SK-N-SH (cell line): ENCODE data around the gene SMAD7. TPM values are rescaled to one million over a fixed set of nuclear protein-coding genes. Genes with fewer than 3 reads are reported as not detected.

Experiments used
- CTCF ChIA-PET: fragments of 300-600, 350-600 bp; formaldehyde crosslinking; extraction: SDS; loops from one replicate; lab custom pipeline; 2021; lab: Yijun Ruan, JAX
- POLR2A ChIA-PET: fragments of 350-600 bp; sonication (Branson Sonifier 250); formaldehyde crosslinking; extraction: SDS; loops from one replicate; lab custom pipeline; 2020; ENCODE audit warnings: antibody characterized with exemption, inconsistent platforms; lab: Yijun Ruan, JAX
- DNase-seq: peaks from one replicate; pipeline ENCODE4 v3.0.0; 2012
- H2AFZ ChIP-seq: fragments of 200-600 bp; sonication (generic); 2 replicates; pipeline ENCODE4 v1.8.1; 2016; ENCODE audit warnings: antibody characterized with exemption, mild to moderate bottlenecking, low read depth
- H3F3A ChIP-seq: fragments of 200-600 bp; sonication (generic); replicated peaks from 2 replicates; pipeline ENCODE3; 2016; ENCODE audit warnings: antibody characterized with exemption, mild to moderate bottlenecking; ENCODE audit not compliant: insufficient read depth
- H3K27ac ChIP-seq, 2 experiments: fragments of 200-500 bp in 1 of 2; fragments of 200-600 bp in 1 of 2; sonication (Bioruptor generic) in 1 of 2; sonication (generic), shearing (Covaris generic) in 1 of 2; 2 replicates each; pipeline versions ENCODE4 v1.5.1 to v1.6.1; 2014 to 2016; ENCODE audit warnings: low read depth in 2 of 2, inconsistent platforms in 1 of 2, low read length in 1 of 2, mild to moderate bottlenecking in 1 of 2, mixed read lengths in 1 of 2
- H3K27me3 ChIP-seq: fragments of 200-600 bp; sonication (generic), shearing (Covaris generic); 2 replicates; pipeline ENCODE4 v1.6.1; 2016; ENCODE audit warnings: mixed run types; ENCODE audit not compliant: insufficient read depth
- H3K36me3 ChIP-seq, 2 experiments: fragments of 200-500 bp in 1 of 2; fragments of 200-600 bp in 1 of 2; sonication (Bioruptor generic) in 1 of 2; sonication (generic) in 1 of 2; replicated peaks in 1 of 2; 2 replicates each; pipeline versions ENCODE3 to v1.5.1; 2014 to 2016; ENCODE audit warnings: low read length in 1 of 2, mild to moderate bottlenecking in 1 of 2; ENCODE audit not compliant: insufficient read depth in 2 of 2, control insufficient read depth in 1 of 2
- H3K4me1 ChIP-seq, 2 experiments: fragments of 200-500 bp in 1 of 2; fragments of 200-600 bp in 1 of 2; sonication (Bioruptor generic) in 1 of 2; sonication (generic), shearing (Covaris generic) in 1 of 2; 2 replicates each; pipeline versions ENCODE4 v1.5.1 to v1.6.1; 2014 to 2016; ENCODE audit warnings: low read depth in 1 of 2, low read length in 1 of 2, mixed run types in 1 of 2; ENCODE audit not compliant: insufficient read depth in 2 of 2, control insufficient read depth in 1 of 2
- H3K4me2 ChIP-seq: fragments of 200-600 bp; sonication (generic), shearing (Covaris generic); 2 replicates; pipeline ENCODE4 v1.6.1; 2017; ENCODE audit warnings: mixed run types
- H3K4me3 ChIP-seq, 2 experiments: fragments of 200-500 bp in 1 of 2; fragments of 200-600 bp in 1 of 2; sonication (Bioruptor generic) in 1 of 2; sonication (generic), shearing (Covaris generic) in 1 of 2; 2 replicates each; pipeline versions ENCODE4 v1.5.1 to v1.8.1; 2014 to 2016; ENCODE audit warnings: low read depth in 2 of 2, inconsistent platforms in 1 of 2, low read length in 1 of 2, mild to moderate bottlenecking in 1 of 2, mixed read lengths in 1 of 2, moderate library complexity in 1 of 2
- H3K79me2 ChIP-seq: fragments of 200-600 bp; sonication (generic); 2 replicates; pipeline ENCODE4 v1.8.1; 2017; ENCODE audit warnings: mild to moderate bottlenecking; ENCODE audit not compliant: insufficient read depth
- H3K9ac ChIP-seq: fragments of 200-600 bp; sonication (generic); 2 replicates; pipeline ENCODE4 v1.6.1; 2017; ENCODE audit warnings: mixed run types
- H3K9me2 ChIP-seq: fragments of 200-600 bp; sonication (generic); 2 replicates; pipeline ENCODE4 v1.6.1; 2017; ENCODE audit warnings: mixed run types
- H3K9me3 ChIP-seq: fragments of 200-600 bp; sonication (generic); 2 replicates; pipeline ENCODE4 v1.6.1; 2017; ENCODE audit warnings: mixed run types, mild to moderate bottlenecking, moderate library complexity
- H4K20me1 ChIP-seq: fragments of 200-600 bp; sonication (generic); 2 replicates; pipeline ENCODE4 v1.6.1; 2017; ENCODE audit warnings: mild to moderate bottlenecking, mixed run types; ENCODE audit not compliant: insufficient read depth
- CHD2 ChIP-seq: fragments of 150-350 bp; IDR thresholded peaks from 2 replicates; pipeline ENCODE4 v1.6.1; 2018; ENCODE audit warnings: low read length; ENCODE audit not compliant: partially characterized antibody
- EP300 ChIP-seq, 2 experiments: IDR thresholded peaks; 2 replicates each; pipeline versions ENCODE4 v1.4.0 to v1.6.1; 2012; ENCODE audit warnings: borderline replicate concordance in 1 of 2, low read depth in 1 of 2, low read length in 1 of 2
- EZH2phosphoT487 ChIP-seq: fragments of 200-600 bp; sonication (generic); IDR thresholded peaks from 2 replicates; pipeline ENCODE4 v1.6.1; 2017; ENCODE audit warnings: low read depth, mixed run types, mild to moderate bottlenecking, antibody characterized with exemption, moderate library complexity, borderline replicate concordance
- FOSL2 ChIP-seq: IDR thresholded peaks from 2 replicates; pipeline ENCODE4 v1.4.0; 2012; ENCODE audit warnings: low read depth, mild to moderate bottlenecking, moderate library complexity, borderline replicate concordance
- GATA2 ChIP-seq: sonication (generic); formaldehyde crosslinking; IDR thresholded peaks from 2 replicates; pipeline ENCODE4 v1.5.0; 2020; ENCODE audit warnings: mild to moderate bottlenecking, missing genetic modification reagents
- JUND ChIP-seq: IDR thresholded peaks from 2 replicates; pipeline ENCODE4 v1.4.0; 2012
- MEF2A ChIP-seq: IDR thresholded peaks from 2 replicates; pipeline ENCODE4 v1.4.0; 2012; ENCODE audit warnings: low read depth, borderline replicate concordance
- NFIC ChIP-seq: IDR thresholded peaks from 2 replicates; pipeline ENCODE4 v1.4.0; 2012; ENCODE audit warnings: borderline replicate concordance
- POLR2AphosphoS5 ChIP-seq: IDR thresholded peaks from 2 replicates; pipeline ENCODE4 v1.6.1; 2012; ENCODE audit warnings: low read depth, low read length
- RCOR1 ChIP-seq: fragments of 150-350 bp; IDR thresholded peaks from 2 replicates; pipeline ENCODE4 v1.6.1; 2017; ENCODE audit warnings: antibody characterized with exemption, low read length
- RXRA ChIP-seq: IDR thresholded peaks from 2 replicates; pipeline ENCODE4 v1.4.0; 2012; ENCODE audit warnings: low read depth, mild to moderate bottlenecking, borderline replicate concordance
- SIN3A ChIP-seq: IDR thresholded peaks from 2 replicates; pipeline ENCODE4 v1.6.1; 2012; ENCODE audit warnings: low read depth, mild to moderate bottlenecking, low read length, moderate library complexity, borderline replicate concordance
- SMC3 ChIP-seq: IDR thresholded peaks from 2 replicates; pipeline ENCODE4 v1.6.1; 2012; ENCODE audit warnings: low read depth, low read length, improper control_type of control experiment
- WGBS: methylation state at CpG from one replicate; pipeline ENCODE4 v1.1.6; 2017; ENCODE audit warnings: low lambda C conversion rate; 5-methylcytosine and 5-hydroxymethylcytosine counted together
- polyA plus RNA-seq, 3 experiments: library from polyadenylated mRNA; depleted of rRNA; stranded (reverse); fragments of >200 nt; gene quantifications; 2 replicates each; pipeline ENCODE4 v1.2.3, GENCODE V29; 2012
- TF ChIP-seq, protein P1 (sequence below): fragments of 200-600 bp; sonication (generic); IDR thresholded peaks from 2 replicates; pipeline ENCODE4 v1.6.1; 2017; ENCODE audit warnings: antibody characterized with exemption, mild to moderate bottlenecking, moderate library complexity
- TF ChIP-seq, protein P2 (sequence below): IDR thresholded peaks from 2 replicates; pipeline ENCODE4 v1.4.0; 2012; ENCODE audit warnings: low read depth
- TF ChIP-seq, protein P3 (sequence below): IDR thresholded peaks from 2 replicates; pipeline ENCODE4; 2012

SMAD7 gene
- polyA plus RNA-seq, 1 of the 3 experiments (the other 2 are of a cell fraction), result 20.0 TPM

DNA sequence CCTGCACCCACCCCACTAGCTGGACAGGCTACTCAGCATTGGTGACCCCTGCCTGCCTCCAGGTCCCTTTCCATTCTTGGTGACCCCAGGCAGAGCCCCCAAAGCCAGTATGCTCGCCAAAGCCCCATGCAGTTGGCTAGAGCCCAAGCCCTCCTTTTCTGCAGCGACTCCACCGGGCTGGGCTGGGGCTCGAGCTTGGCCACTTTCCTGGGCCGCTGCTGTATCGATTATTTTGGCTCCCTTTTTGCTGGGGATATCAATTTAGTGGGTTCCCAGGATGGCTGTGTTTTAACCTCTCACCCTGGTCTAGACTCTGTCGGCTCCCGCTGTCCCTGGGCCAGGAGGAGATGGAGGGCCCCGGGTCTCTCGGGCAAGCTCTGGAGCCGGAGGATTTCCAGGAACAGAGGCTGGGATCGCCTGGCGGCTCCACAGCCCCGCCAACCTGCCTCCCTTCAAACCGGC lies 76.0 kb downstream of the SMAD7 start (continued):
- TF ChIP-seq NFIC (no peak), RCOR1 (no peak), GATA2 (CRISPR knock-in tag) (no peak), RXRA (no peak), EZH2phosphoT487 (no peak), CHD2 (no peak), MEF2A (no peak), SIN3A (no peak)
- TF ChIP-seq, protein P1, sequence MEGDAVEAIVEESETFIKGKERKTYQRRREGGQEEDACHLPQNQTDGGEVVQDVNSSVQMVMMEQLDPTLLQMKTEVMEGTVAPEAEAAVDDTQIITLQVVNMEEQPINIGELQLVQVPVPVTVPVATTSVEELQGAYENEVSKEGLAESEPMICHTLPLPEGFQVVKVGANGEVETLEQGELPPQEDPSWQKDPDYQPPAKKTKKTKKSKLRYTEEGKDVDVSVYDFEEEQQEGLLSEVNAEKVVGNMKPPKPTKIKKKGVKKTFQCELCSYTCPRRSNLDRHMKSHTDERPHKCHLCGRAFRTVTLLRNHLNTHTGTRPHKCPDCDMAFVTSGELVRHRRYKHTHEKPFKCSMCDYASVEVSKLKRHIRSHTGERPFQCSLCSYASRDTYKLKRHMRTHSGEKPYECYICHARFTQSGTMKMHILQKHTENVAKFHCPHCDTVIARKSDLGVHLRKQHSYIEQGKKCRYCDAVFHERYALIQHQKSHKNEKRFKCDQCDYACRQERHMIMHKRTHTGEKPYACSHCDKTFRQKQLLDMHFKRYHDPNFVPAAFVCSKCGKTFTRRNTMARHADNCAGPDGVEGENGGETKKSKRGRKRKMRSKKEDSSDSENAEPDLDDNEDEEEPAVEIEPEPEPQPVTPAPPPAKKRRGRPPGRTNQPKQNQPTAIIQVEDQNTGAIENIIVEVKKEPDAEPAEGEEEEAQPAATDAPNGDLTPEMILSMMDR, result no peak
- TF ChIP-seq, protein P2, sequence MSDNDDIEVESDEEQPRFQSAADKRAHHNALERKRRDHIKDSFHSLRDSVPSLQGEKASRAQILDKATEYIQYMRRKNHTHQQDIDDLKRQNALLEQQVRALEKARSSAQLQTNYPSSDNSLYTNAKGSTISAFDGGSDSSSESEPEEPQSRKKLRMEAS, result no peak

DNA sequence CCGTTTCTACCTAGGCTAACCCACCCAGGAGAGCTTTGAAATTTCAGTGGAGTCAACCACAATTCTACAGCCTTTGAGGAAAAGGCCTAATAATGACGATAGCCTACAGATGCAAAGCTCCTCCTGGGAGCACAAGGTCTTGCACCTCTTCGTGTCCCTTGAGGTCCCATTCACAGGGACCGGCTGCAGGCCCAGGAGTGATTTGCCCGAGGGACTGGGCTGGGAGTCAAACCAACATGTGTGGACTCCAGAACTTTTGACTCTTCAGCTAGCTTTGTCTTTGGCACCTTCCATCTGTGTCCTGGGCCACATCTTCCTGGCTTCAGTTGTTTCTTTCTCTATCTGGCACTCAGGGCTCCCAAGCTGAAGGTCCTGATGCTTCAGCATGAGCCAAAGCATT lies 76.5 kb downstream of the SMAD7 start:
- peaks cover 6% of the 10 kb centered on the region for H3F3A ChIP-seq
- 89% methylated on average over 5 of the region's 5 CpGs for WGBS
- ChIA-PET CTCF (interaction anchor here (0.8 to 1.1 kb wide), 2 partner anchors 23 to 365 kb away, joined by 3 to 4 read pairs; no protein-coding TSS in a partner anchor), POLR2A (no interaction called here)
- 0 out of 2 replicates have a peak overlapping the region, but pooled peaks have one; percentile 30 for H3K4me2 ChIP-seq
- H3K4me1 ChIP-seq, result peaks cover 4 to 13% of the 10 kb centered on the region in 2 experiments; a peak in 3 of 4 replicates
- no peak for DNase-seq
- peak overlapping the region in 1 of 2 experiments; percentile 90; a peak in 2 of 4 replicates for H3K27ac ChIP-seq
- no peaks in the 10 kb centered on the region for H3K79me2 ChIP-seq
- H3K27me3 ChIP-seq, result no peaks in the 10 kb centered on the region
- no peak overlapping the region for H3K9ac ChIP-seq
- no peak overlapping the region for H3K4me3 ChIP-seq
- no peaks in the 10 kb centered on the region for H4K20me1 ChIP-seq
- no peaks in the 10 kb centered on the region for H3K9me3 ChIP-seq
- no peaks in the 10 kb centered on the region for H3K9me2 ChIP-seq
- no peak overlapping the region for H2AFZ ChIP-seq
- H3K36me3 ChIP-seq, result no peaks in the 10 kb centered on the region
- TF ChIP-seq, protein P3, sequence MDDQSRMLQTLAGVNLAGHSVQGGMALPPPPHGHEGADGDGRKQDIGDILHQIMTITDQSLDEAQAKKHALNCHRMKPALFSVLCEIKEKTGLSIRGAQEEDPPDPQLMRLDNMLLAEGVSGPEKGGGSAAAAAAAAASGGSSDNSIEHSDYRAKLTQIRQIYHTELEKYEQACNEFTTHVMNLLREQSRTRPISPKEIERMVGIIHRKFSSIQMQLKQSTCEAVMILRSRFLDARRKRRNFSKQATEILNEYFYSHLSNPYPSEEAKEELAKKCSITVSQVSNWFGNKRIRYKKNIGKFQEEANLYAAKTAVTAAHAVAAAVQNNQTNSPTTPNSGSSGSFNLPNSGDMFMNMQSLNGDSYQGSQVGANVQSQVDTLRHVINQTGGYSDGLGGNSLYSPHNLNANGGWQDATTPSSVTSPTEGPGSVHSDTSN, result no peak
- TF ChIP-seq FOSL2 (no peak), RXRA (no peak), POLR2AphosphoS5 (no peak), JUND (no peak), MEF2A (no peak), EP300 (IDR thresholded peaks at IDR 0.05; ENCODE audit: borderline replicate concordance in 1 of 2, low read depth in 1 of 2, low read length in 1 of 2) (no peak), SMC3 (no peak), RCOR1 (no peak), EZH2phosphoT487 (no peak)
- TF ChIP-seq, protein P2, result no peak
- TF ChIP-seq, protein P1, result no peak
